Fibroblast of skin of right quadriceps (primary cell): ENCODE measurements around the gene IL7R.
A peak's percentile ranks its signal among the peaks of the same experiment; 100 is the strongest.

Experiments used
- DNase-seq: peaks from one replicate; pipeline ENCODE4 v3.0.0-alpha.2; 2013

IL7R gene

GRCh38 chr5:35856765-35857351 lies at the start of gene IL7R:
Gene IL7R (plus strand): TSS chr5:35856891. CDS start chr5:35856978, 87 bp downstream.
- DNase-seq = peak; percentile 58

GRCh38 chr5:35810601-35811000 lies 46.1 kb upstream of the IL7R start:
- no peak for DNase-seq

- DNase-seq = peak; percentile 47
Measured at GRCh38 chr5:35811108-35811741, 45.5 kb upstream of the IL7R start.

- no peak for DNase-seq
Measured at GRCh38 chr5:35813521-35813920, 43.2 kb upstream of the IL7R start.

- no peak for DNase-seq
Measured at GRCh38 chr5:35815089-35815936, 41.4 kb upstream of the IL7R start.

GRCh38 chr5:35816881-35817521 lies 39.7 kb upstream of the IL7R start:
- no peak for DNase-seq

GRCh38 chr5:35819026-35819425 lies 37.7 kb upstream of the IL7R start:
- no peak for DNase-seq

- no peak for DNase-seq
Measured at GRCh38 chr5:35819668-35820067, 37.0 kb upstream of the IL7R start.

GRCh38 chr5:35820735-35821134 lies 36.0 kb upstream of the IL7R start:
- no peak for DNase-seq

GRCh38 chr5:35821513-35821912 lies 35.2 kb upstream of the IL7R start:
- no peak for DNase-seq

GRCh38 chr5:35822511-35822910 lies 34.2 kb upstream of the IL7R start:
- no peak for DNase-seq

GRCh38 chr5:35823347-35824098 lies 33.2 kb upstream of the IL7R start:
- no peak for DNase-seq

- DNase-seq = no peak
Measured at GRCh38 chr5:35826056-35826455, 30.6 kb upstream of the IL7R start.

- no peak for DNase-seq
Measured at GRCh38 chr5:35826554-35826953, 30.1 kb upstream of the IL7R start.

GRCh38 chr5:35828082-35828598 lies 28.6 kb upstream of the IL7R start:
- DNase-seq = peak; percentile 18

- DNase-seq = no peak
Measured at GRCh38 chr5:35830587-35830986, 26.1 kb upstream of the IL7R start.

- no peak for DNase-seq
Measured at GRCh38 chr5:35832762-35833161, 23.9 kb upstream of the IL7R start.

- DNase-seq = no peak
Measured at GRCh38 chr5:35833224-35833623, 23.5 kb upstream of the IL7R start.

- no peak for DNase-seq
Measured at GRCh38 chr5:35835796-35836742, 20.6 kb upstream of the IL7R start.

- DNase-seq = no peak
Measured at GRCh38 chr5:35838370-35839042, 18.2 kb upstream of the IL7R start.

GRCh38 chr5:35842856-35843255 lies 13.8 kb upstream of the IL7R start:
- no peak for DNase-seq
